Mesothelial cell of epicardium (in vitro differentiated cells): ENCODE results near the gene ARID3C. TPM values are rescaled to one million over a fixed set of nuclear protein-coding genes. Genes with fewer than 3 reads are reported as not detected.
A peak's percentile ranks its signal among the peaks of the same experiment; 100 is the strongest.

Experiments used
- DNase-seq, 2 experiments: peaks; one replicate each; pipeline ENCODE4 v3.0.0; 2021; ENCODE audit warnings: low spot score in 2 of 2; ENCODE audit not compliant: unreplicated experiment in 2 of 2
- H3K27ac Mint-ChIP-seq: 2 replicates; pipeline ENCODE4 v1.8.0; 2021; ENCODE audit warnings: mixed read lengths
- H3K27me3 Mint-ChIP-seq: 2 replicates; pipeline ENCODE4 v1.8.0; 2021; ENCODE audit warnings: low read depth, mixed read lengths
- H3K36me3 Mint-ChIP-seq: 2 replicates; pipeline ENCODE4 v1.8.0; 2021; ENCODE audit warnings: mixed read lengths
- H3K4me1 Mint-ChIP-seq: 2 replicates; pipeline ENCODE4 v1.8.0; 2021; ENCODE audit warnings: mixed read lengths
- H3K4me3 Mint-ChIP-seq: 2 replicates; pipeline ENCODE4 v1.8.0; 2021; ENCODE audit warnings: mild to moderate bottlenecking, moderate library complexity, mixed read lengths
- H3K9me3 Mint-ChIP-seq: 2 replicates; pipeline ENCODE4 v1.8.0; 2021; ENCODE audit warnings: mixed read lengths
- total RNA-seq: library from RNA; stranded (reverse); gene quantifications from 3 replicates; pipeline ENCODE4 v1.2.1, GENCODE V29; 2021
- TF ChIP-seq, protein P1 (sequence below): fragments of 200-600 bp; sonication (generic); IDR thresholded peaks from one replicate; pipeline ENCODE4 v1.5.0; 2021; ENCODE audit warnings: antibody characterized with exemption; ENCODE audit not compliant: unreplicated experiment

The ARID3C gene
- total RNA-seq, 1 donor from 2014 or later, result 0.80 TPM

DNA sequence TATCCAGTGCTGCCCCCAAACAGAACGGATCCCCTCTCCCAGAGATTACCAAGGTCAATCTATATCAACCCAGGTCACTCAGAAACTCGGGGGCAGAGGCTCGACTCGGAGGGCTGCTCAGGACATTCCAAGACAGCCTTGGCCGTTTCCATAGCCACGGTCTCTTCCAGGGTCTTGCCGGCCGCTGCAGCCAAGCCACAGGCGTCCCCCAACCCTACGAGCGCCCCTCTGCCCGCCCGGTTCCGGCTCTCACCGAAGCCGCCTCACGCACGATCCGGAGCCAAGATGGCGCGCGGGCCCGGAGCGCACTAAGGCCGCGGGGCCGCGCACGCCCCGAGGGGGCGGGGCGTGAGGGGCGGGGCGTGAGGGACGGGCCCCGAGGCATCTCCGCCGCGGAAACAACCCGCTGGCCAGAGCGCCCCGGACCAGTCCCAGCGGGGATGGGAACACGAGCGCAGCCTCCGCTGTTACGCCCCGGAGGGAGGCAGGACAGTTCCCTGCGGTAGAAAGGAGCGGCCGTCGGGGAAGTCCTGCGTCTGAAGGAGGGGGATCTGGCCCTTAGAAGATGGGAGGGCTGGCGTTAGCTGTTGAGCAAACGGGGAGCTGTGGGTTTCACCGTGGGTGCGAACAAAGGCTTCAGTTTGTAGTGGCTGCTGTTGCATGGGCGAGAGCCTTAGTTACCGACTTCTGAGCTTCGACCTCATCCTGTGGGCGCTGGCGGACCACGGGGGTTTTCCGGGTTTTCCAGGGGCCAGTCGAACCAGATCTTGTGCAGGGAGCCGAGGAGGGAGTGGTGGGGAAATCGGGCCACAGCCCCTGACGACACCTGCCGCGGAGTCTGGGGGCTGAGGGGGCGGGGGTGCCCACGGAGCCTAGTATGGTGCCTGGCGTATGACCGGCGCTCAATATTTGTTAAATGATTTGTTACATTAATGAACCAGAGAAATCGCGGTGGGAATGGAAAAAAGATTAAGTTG, 16.8 kb downstream of the ARID3C start, which contains the start of gene RPP25L:
Gene RPP25L, minus strand, starts transcription at position 287 of the 977 bp plus-strand sequence. CDS start 801 bp downstream, outside the sequence.
- Mint-ChIP-seq H3K4me1 (peaks cover 25% of the 10 kb centered on the region), H3K27me3 (no peaks in the 10 kb centered on the region), H3K27ac (peak within 1 kb of the TSS; percentile 95), H3K36me3 (peaks cover 11% of the 10 kb centered on the region), H3K9me3 (no peaks in the 10 kb centered on the region), H3K4me3 (peak within 1 kb of the TSS; percentile 75)
- TF ChIP-seq, protein P1, sequence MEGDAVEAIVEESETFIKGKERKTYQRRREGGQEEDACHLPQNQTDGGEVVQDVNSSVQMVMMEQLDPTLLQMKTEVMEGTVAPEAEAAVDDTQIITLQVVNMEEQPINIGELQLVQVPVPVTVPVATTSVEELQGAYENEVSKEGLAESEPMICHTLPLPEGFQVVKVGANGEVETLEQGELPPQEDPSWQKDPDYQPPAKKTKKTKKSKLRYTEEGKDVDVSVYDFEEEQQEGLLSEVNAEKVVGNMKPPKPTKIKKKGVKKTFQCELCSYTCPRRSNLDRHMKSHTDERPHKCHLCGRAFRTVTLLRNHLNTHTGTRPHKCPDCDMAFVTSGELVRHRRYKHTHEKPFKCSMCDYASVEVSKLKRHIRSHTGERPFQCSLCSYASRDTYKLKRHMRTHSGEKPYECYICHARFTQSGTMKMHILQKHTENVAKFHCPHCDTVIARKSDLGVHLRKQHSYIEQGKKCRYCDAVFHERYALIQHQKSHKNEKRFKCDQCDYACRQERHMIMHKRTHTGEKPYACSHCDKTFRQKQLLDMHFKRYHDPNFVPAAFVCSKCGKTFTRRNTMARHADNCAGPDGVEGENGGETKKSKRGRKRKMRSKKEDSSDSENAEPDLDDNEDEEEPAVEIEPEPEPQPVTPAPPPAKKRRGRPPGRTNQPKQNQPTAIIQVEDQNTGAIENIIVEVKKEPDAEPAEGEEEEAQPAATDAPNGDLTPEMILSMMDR, result no peak
- peak; percentile 79 to 88 for DNase-seq

DNA sequence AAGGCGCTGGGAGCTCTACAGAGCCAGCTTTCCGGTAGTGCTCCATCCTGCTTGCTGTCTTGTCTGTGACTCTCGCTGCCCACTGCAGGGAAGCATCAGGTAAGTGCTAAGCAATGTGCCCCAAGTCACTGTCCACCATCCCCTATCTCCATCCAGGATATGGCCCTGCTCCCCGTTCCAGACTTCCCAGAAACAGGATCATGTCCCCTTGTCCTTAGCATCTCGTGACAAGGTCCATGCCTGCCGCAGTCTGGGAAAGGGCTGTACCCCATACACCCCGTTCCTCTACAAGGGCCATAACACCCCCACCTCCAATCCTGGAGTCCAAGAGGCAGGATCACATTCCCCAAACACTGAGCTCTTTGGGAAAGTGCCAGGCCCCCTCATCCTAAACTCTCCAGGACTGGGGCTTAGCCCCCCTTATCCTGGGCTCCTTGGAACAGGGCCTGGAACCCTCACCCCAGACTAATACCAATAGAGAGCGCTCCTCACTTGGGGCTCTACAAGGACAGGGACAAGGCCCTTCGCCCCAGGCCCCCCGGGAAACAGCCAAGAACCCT, 17.5 kb downstream of the ARID3C start:
- H3K36me3 Mint-ChIP-seq, result peaks cover 6% of the 10 kb centered on the region
- H3K4me1 Mint-ChIP-seq, result peaks cover 25% of the 10 kb centered on the region
- H3K27ac Mint-ChIP-seq, result peak overlapping the region; percentile 95
- TF ChIP-seq, protein P1, result no peak
- DNase-seq, result no peak
- no peaks in the 10 kb centered on the region for H3K27me3 Mint-ChIP-seq
- peak overlapping the region; percentile 75 for H3K4me3 Mint-ChIP-seq
- H3K9me3 Mint-ChIP-seq, result no peaks in the 10 kb centered on the region

DNA sequence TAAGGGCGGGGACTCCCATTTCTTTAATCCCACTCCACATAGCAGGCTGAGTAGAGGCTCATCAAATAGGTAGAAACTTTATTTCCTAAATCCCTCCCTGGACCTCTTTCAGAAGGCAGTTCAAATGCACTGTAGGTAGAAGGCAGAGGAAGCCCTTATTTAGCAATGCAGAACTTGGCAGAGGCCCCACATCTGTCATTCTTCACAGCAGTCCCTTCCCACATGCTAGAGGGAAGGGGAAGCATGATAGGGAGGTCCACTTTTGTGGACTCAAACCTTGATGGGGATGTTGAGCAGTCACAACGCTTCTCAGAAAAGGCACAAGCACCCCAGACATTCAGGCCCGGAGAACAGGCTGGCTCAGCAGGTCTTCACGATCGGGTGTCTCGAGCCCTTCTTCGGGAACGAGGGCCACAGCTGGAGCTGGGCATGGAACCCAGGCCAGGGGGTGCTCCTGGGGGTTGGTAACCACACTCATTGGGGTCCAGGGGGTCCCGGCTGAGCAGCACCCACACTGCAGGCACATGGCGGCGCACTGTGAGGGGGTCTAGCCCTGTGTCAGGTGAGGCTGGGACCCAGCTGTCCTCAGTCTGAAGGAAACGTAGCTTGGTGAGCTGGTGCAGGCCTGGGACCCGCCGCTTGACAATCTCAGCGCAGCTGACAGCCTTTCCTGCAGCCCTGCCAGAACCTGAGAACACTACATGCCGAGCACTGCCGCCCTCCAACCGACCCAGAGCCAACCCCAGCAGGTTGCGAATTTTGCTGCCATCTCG, 18.2 kb downstream of the ARID3C start:
- H3K9me3 Mint-ChIP-seq, result no peaks in the 10 kb centered on the region
- H3K27ac Mint-ChIP-seq, result no peak overlapping the region
- no peaks in the 10 kb centered on the region for H3K27me3 Mint-ChIP-seq
- peak overlapping the region; percentile 75 for H3K4me3 Mint-ChIP-seq
- TF ChIP-seq, protein P1, result no peak
- peaks cover 25% of the 10 kb centered on the region for H3K4me1 Mint-ChIP-seq
- DNase-seq, result no peak
- peaks cover 2% of the 10 kb centered on the region for H3K36me3 Mint-ChIP-seq

DNA sequence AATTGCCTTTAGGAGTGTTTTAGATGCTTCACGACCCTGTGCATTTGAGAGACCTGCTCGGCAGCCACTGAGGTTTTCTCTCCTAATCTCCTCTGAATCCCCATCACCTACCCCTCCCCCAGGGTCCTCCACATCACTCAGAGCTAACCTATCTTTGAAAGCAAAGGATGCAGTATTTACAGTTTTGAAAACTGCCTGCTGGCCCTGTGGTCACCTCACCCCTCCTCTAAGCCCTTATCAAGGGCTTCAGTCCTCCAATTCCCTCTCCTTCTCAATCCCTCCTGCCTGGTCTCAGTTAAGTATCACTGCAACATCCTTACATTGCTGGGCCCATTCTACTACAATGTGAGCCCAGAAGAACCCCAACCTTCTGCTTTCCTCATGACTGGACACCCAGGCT, 21.5 kb downstream of the ARID3C start:
- Mint-ChIP-seq H3K4me3 (no peak overlapping the region), H3K4me1 (peaks cover 15% of the 10 kb centered on the region), H3K9me3 (no peaks in the 10 kb centered on the region), H3K27me3 (peaks cover 13% of the 10 kb centered on the region), H3K36me3 (no peaks in the 10 kb centered on the region), H3K27ac (no peak overlapping the region)
- TF ChIP-seq, protein P1, result no peak
- DNase-seq, result no peak

DNA sequence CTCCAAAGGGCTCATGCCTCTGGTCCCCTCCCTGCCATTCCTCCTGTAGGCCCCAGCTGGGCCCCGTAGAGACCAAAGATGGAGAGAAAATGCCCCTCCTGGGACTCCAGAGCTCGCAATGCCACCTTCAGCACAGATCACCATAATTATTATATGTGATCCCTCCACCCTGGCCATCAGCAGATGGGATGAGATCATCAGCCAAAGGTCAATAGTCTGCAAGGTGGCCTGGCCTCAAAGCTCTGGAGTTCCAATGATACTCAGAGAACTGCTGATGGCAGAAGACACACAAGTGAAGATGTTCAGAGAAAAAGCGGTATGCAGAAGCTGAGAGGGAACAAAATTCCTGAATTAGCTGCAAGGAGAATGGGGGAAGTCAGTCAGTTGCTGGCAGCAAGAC, 22.0 kb downstream of the ARID3C start:
- H3K27me3 Mint-ChIP-seq, result peaks cover 13% of the 10 kb centered on the region

More for the DNA sequence above, 22.0 kb downstream of the ARID3C start:
- DNase-seq, result no peak
- Mint-ChIP-seq H3K27ac (no peak overlapping the region), H3K4me3 (no peak overlapping the region), H3K36me3 (no peaks in the 10 kb centered on the region), H3K9me3 (no peaks in the 10 kb centered on the region), H3K4me1 (peaks cover 14% of the 10 kb centered on the region)
- TF ChIP-seq, protein P1, result no peak
